CD4-positive, CD25-positive, alpha-beta regulatory T cell (primary cell): ENCODE measurements around the gene MPZL3. TPM values are rescaled to one million over a fixed set of nuclear protein-coding genes. Genes with fewer than 3 reads are reported as not detected.
"Not testable (repeated sequence)": the region's sequence is repeated elsewhere in the genome, so short reads cannot be mapped to it uniquely, and the experiment has no call there.

ENCODE experiments used
- ATAC-seq, 2 donors: fragments of 150-1000 bp; cut with Tn5 transposase; one replicate each; pipeline ENCODE4 v1.10.0; 2021; ENCODE audit warnings: low read depth in 2 of 2, moderate number of reproducible peaks in 2 of 2, moderate library complexity in 1 of 2
- DNase-seq, 3 donors: peaks; one replicate each; pipeline versions ENCODE4 v3.0.0 to v3.0.0-alpha.2; 2012 to 2022; ENCODE audit warnings: mixed read lengths in 1 of 3
- H3K27ac ChIP-seq: one replicate; pipeline ENCODE4 v1.7.0; 2013; ENCODE audit warnings: mild to moderate bottlenecking, low read length; ENCODE audit not compliant: insufficient read depth, poor library complexity, severe bottlenecking
- H3K27me3 ChIP-seq: one replicate; pipeline ENCODE4 v1.7.0; 2013; ENCODE audit warnings: low read length; ENCODE audit not compliant: control insufficient read depth, insufficient read depth
- H3K36me3 ChIP-seq: one replicate; pipeline ENCODE4 v1.7.0; 2013; ENCODE audit warnings: mild to moderate bottlenecking, low read length, moderate library complexity; ENCODE audit not compliant: control insufficient read depth, insufficient read depth
- H3K4me1 ChIP-seq: 2 replicates; pipeline ENCODE4 v1.7.0; 2013; ENCODE audit warnings: mild to moderate bottlenecking, low read length; ENCODE audit not compliant: insufficient read depth, control insufficient read depth, poor library complexity, severe bottlenecking
- H3K4me3 ChIP-seq: one replicate; pipeline ENCODE4 v1.7.0; 2013; ENCODE audit warnings: low read depth, mild to moderate bottlenecking, low read length, moderate library complexity
- H3K9me3 ChIP-seq, 2 experiments: 1 replicate in 1 of 2; 2 replicates in 1 of 2; pipeline ENCODE4 v1.7.0; 2013; ENCODE audit warnings: low read length in 2 of 2, mild to moderate bottlenecking in 1 of 2, moderate library complexity in 1 of 2; ENCODE audit not compliant: control insufficient read depth in 2 of 2
- H3K27ac Mint-ChIP-seq, 3 donors: one replicate each; pipeline ENCODE4 v1.8.0; 2020 to 2022; ENCODE audit warnings: mild to moderate bottlenecking in 3 of 3, mixed read lengths in 3 of 3, moderate library complexity in 2 of 3
- H3K27me3 Mint-ChIP-seq: one replicate; pipeline ENCODE4 v1.8.0; 2022; ENCODE audit warnings: mild to moderate bottlenecking, mixed read lengths
- H3K36me3 Mint-ChIP-seq: one replicate; pipeline ENCODE4 v1.8.0; 2020; ENCODE audit warnings: mixed read lengths
- H3K4me1 Mint-ChIP-seq, 4 donors: one replicate each; pipeline ENCODE4 v1.8.0; 2020 to 2022; ENCODE audit warnings: mixed read lengths in 4 of 4, mild to moderate bottlenecking in 1 of 4
- H3K4me3 Mint-ChIP-seq, 4 donors: one replicate each; pipeline ENCODE4 v1.8.0; 2020 to 2022; ENCODE audit warnings: mild to moderate bottlenecking in 4 of 4, mixed read lengths in 4 of 4, moderate library complexity in 3 of 4
- H3K9me3 Mint-ChIP-seq, 7 donors: one replicate each; pipeline ENCODE4 v1.8.0; 2020 to 2022; ENCODE audit warnings: mixed read lengths in 7 of 7, mild to moderate bottlenecking in 3 of 7, moderate library complexity in 2 of 7
- polyA plus RNA-seq, 4 donors: library from polyadenylated mRNA; unstranded; fragments of 300-500 nt; fragmentation: Illumina TruSeq; gene quantifications; one replicate each; pipeline ENCODE4 v1.2.3, GENCODE V29; 2021
- total RNA-seq: library from RNA; stranded (reverse); gene quantifications from one replicate; pipeline ENCODE4 v1.2.3, GENCODE V29; 2022

The MPZL3 gene
- total and polyA plus RNA-seq, 5 donors from 2014 or later: 4.5 to 16.1 (median 6.3) TPM

DNA sequence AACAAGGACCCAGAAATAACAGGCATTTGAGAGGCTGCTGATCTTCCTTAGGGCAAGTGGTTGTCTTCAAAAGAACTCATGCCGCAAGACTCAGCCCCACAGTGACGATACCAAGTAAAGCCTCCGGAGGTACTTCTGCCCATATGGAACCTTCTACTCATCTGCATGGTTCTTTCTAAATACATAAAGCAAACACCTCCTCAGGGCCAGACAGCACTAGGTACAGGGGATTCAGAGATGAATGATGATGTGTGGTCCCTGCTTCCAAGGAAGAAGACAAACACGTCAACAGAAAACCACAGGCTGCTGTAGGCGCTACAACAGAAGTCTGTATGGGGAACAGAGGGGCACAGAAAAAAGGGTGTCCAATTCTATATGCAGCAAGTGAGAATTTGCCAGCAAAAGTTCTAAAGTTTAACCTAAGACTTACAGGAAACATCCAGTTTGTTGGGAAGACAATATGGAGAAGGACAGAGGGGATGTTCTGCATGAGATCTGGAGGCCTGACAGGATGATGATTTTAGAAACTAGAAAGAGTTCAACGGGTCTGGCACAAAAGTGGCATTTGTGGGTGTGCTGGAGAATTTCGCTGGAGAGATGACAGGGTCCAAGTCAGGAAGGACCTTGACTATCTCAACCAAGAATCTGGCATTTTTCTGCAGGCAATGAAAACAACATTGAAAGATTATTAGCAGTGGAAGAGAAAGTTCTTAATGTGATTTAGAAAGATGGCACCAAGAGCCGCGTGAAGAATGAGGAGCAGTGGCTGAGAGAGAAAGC lies 51.1 kb downstream of the MPZL3 start:
- Histone ChIP-seq H3K36me3 (peaks cover 61% of the 10 kb centered on the region), H3K27me3 (no peaks in the 10 kb centered on the region), H3K9me3 (no peaks in the 10 kb centered on the region), H3K27ac (no peak overlapping the region), H3K4me1 (peaks cover 34% of the 10 kb centered on the region), H3K4me3 (no peak overlapping the region)
- ATAC-seq: no peak
- no peak for DNase-seq
- Mint-ChIP-seq H3K4me1 (peaks cover 7 to 22% (median 15%) of the 10 kb centered on the region in 4 donors), H3K9me3 (no peaks in the 10 kb centered on the region), H3K27me3 (no peaks in the 10 kb centered on the region), H3K36me3 (peaks cover 13% of the 10 kb centered on the region), H3K27ac (no peak overlapping the region), H3K4me3 (no peak overlapping the region)

DNA sequence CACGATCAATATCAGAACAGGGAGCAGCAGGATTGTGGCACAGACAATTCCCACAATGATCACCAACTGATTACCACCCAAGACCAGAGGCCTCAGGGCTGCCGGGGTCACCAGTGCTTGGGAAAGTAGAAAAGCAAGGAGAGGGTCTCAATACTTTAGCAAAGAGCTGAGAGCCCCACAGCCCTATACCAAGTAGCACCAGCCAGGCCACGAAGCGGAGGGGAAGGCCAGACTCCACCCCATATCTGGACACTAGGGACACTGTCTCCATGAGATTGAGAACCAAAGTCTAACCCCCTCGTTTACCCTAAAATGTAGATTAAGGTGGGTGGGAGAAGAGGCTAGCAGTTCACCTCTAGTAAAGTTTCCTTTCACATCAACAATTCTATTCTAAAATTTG lies 51.7 kb downstream of the MPZL3 start:
- Histone ChIP-seq H3K9me3 (no peaks in the 10 kb centered on the region), H3K27ac (no peak overlapping the region), H3K27me3 (no peaks in the 10 kb centered on the region), H3K4me3 (no peak overlapping the region), H3K4me1 (peaks cover 32% of the 10 kb centered on the region), H3K36me3 (peaks cover 60% of the 10 kb centered on the region)
- no peaks in the 10 kb centered on the region for H3K9me3 Mint-ChIP-seq
- peaks cover 15% of the 10 kb centered on the region for H3K36me3 Mint-ChIP-seq
- ATAC-seq: no peak
- DNase-seq: no peak
- H3K27me3 Mint-ChIP-seq: no peaks in the 10 kb centered on the region
- peak overlapping the region in 2 of 3 donors; percentile 47 to 64 for H3K27ac Mint-ChIP-seq
- peaks cover 4 to 16% (median 10%) of the 10 kb centered on the region in 4 donors for H3K4me1 Mint-ChIP-seq
- no peak overlapping the region for H3K4me3 Mint-ChIP-seq

DNA sequence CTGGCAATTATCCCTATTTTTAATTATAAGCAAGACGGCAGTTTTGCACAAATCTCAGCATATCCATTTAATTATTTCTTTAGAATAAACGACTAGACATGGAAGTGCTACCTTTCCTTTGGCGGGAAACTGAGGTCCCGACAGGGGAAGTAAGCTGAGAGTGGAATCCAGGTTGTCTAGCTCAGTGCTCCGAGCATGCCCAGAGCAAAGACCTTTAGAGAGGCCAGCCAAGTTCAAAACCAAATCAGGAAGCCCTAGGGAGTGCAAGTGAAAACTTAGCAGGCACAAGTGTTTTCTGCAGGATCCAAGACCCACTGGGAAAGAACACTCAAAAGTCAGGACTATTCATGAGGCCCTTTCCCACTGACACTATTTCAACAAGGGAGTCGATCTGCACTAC lies 53.0 kb downstream of the MPZL3 start:
- ATAC-seq: no peak
- H3K4me1 ChIP-seq: peaks cover 22% of the 10 kb centered on the region
- no peaks in the 10 kb centered on the region for H3K27me3 Mint-ChIP-seq
- no peaks in the 10 kb centered on the region for H3K9me3 ChIP-seq
- no peaks in the 10 kb centered on the region for H3K9me3 Mint-ChIP-seq
- peak overlapping the region; percentile 28 for H3K27ac ChIP-seq
- H3K36me3 Mint-ChIP-seq: peaks cover 25% of the 10 kb centered on the region
- H3K36me3 ChIP-seq: peaks cover 66% of the 10 kb centered on the region
- H3K4me3 Mint-ChIP-seq: no peak overlapping the region
- H3K27ac Mint-ChIP-seq: peak overlapping the region in 2 of 3 donors; percentile 56 to 80
- H3K4me1 Mint-ChIP-seq: peaks cover 0 to 13% (median 8%) of the 10 kb centered on the region in 4 donors
- no peak for DNase-seq
- H3K4me3 ChIP-seq: no peak overlapping the region
- H3K27me3 ChIP-seq: no peaks in the 10 kb centered on the region

DNA sequence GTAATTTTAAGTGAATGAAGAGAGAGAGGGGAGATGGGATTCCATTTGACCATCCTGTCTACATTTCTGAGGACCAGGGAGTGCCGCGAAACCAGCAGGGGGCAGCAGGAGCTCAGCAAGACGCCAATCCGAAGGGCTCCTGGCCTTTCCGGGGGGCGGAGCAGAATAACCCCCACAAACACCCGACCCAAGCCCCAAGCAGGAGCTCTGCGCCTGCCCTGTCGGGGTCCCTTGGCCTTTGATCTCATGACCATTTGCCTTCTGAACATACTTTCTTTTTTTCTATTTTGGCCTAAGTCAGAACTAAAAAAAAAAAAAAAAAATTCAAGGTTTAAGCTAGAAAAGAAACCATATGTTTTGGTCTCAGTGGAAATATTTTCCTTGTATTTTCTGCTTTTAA lies 53.8 kb downstream of the MPZL3 start:
- H3K36me3 Mint-ChIP-seq: peaks cover 33% of the 10 kb centered on the region
- peak; percentile 64 to 72 for ATAC-seq

DNA sequence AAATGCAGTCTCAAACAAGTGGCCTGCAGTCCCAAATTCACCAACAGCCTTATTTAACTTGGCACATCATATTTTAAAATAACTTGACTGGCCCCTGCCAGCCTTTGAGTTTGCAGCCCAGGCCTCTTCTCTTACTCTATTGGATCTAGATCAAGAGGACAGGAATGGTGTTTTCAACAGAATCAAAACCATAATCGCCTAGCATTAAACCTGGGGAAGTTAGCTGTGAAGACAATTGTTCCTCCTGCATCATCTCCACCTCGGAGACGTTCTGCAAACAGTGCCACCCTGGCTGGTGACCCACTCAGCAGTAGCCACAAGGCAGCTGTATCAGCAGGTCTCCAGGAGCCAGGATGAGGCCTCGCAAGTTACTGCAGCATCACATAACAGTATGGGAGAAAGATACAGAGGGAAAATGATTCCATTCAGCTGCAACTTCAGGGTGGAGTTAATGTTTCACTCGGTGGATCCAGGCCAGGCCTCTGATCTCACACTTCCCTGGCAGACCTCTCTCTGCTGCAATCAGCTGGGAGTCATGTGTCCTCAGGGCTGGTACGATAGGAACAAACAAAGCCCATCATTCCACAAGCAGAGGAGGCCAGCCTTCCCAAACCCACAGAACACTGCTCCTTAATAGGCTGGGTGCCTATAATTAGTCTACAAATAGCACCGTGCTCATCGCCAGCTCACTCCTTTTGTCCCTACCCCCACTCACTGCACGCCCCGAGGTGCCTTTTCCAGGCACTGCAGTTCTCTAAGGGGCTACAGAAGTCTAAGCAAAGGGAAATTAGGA lies 57.1 kb downstream of the MPZL3 start:
- peaks cover 0 to 10% (median 8%) of the 10 kb centered on the region in 4 donors for H3K4me1 Mint-ChIP-seq
- ATAC-seq (no peak), DNase-seq (no peak)
- Histone ChIP-seq H3K4me1 (no peaks in the 10 kb centered on the region), H3K27ac (no peak overlapping the region), H3K27me3 (no peaks in the 10 kb centered on the region), H3K9me3 (no peaks in the 10 kb centered on the region), H3K4me3 (no peak overlapping the region), H3K36me3 (peaks cover 55% of the 10 kb centered on the region)
- peaks cover under 1% of the 10 kb centered on the region for H3K27me3 Mint-ChIP-seq
- peaks cover 52% of the 10 kb centered on the region for H3K36me3 Mint-ChIP-seq
- H3K27ac Mint-ChIP-seq: no peak overlapping the region
- peaks cover 0 to 4% (median 0%) of the 10 kb centered on the region in 7 donors for H3K9me3 Mint-ChIP-seq
- H3K4me3 Mint-ChIP-seq: no peak overlapping the region

More for the DNA sequence above, 53.8 kb downstream of the MPZL3 start:
- no peaks in the 10 kb centered on the region for H3K9me3 ChIP-seq
- peak overlapping the region; percentile 69 to 80 (median 76) for H3K27ac Mint-ChIP-seq
- peaks cover 66% of the 10 kb centered on the region for H3K36me3 ChIP-seq
- no peaks in the 10 kb centered on the region for H3K27me3 ChIP-seq
- DNase-seq: peak; percentile 74 to 82 (median 82)
- H3K27ac ChIP-seq: peak overlapping the region; percentile 28
- H3K4me1 Mint-ChIP-seq: peaks cover 0 to 13% (median 8%) of the 10 kb centered on the region in 4 donors
- no peaks in the 10 kb centered on the region for H3K9me3 Mint-ChIP-seq
- no peaks in the 10 kb centered on the region for H3K27me3 Mint-ChIP-seq
- H3K4me3 Mint-ChIP-seq: peak overlapping the region in 1 of 4 donors; percentile 24
- no peak overlapping the region for H3K4me3 ChIP-seq
- peaks cover 17% of the 10 kb centered on the region for H3K4me1 ChIP-seq

DNA sequence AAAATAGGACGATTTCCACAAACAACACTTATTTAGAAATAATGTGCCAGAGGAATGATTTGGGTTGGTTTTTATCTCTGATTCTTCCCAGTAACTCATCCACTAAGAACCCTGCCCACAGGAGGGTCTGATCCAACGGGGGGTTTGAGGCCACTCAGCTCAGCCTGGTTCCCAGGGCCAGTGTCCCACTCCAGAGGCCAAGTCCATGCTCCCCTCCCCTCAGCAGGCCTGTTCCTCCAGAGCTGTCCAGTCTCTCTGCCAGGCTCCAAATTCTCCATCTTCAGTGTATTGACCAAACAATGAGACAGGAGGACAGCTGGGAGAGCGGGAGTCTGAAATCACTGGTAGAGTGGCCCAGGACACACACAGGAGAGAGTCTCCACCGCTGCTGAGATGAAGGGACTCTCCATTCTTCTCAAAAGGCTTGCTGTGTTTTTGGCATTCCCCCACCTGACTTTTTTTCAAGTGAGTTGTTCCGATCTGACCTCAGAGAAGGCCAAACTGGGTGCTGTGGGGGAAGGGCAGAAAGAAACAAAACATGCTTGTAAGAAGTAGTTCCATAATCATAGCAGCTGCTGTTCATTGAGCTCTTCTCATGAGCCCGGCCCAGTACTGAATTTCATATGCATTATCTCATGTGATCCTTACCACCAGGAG lies 58.1 kb downstream of the MPZL3 start:
- Histone ChIP-seq H3K27me3 (no peaks in the 10 kb centered on the region), H3K27ac (no peak overlapping the region), H3K4me3 (no peak overlapping the region), H3K9me3 (no peaks in the 10 kb centered on the region), H3K36me3 (peaks cover 49% of the 10 kb centered on the region), H3K4me1 (no peaks in the 10 kb centered on the region)
- H3K4me3 Mint-ChIP-seq: no peak overlapping the region
- peaks cover 8% of the 10 kb centered on the region for H3K27me3 Mint-ChIP-seq
- H3K27ac Mint-ChIP-seq: no peak overlapping the region
- no peak for ATAC-seq
- peaks cover 0 to 6% (median 5%) of the 10 kb centered on the region in 4 donors for H3K4me1 Mint-ChIP-seq
- peaks cover 52% of the 10 kb centered on the region for H3K36me3 Mint-ChIP-seq
- DNase-seq: no peak
- H3K9me3 Mint-ChIP-seq: peaks cover 0 to 4% (median 0%) of the 10 kb centered on the region in 7 donors

DNA sequence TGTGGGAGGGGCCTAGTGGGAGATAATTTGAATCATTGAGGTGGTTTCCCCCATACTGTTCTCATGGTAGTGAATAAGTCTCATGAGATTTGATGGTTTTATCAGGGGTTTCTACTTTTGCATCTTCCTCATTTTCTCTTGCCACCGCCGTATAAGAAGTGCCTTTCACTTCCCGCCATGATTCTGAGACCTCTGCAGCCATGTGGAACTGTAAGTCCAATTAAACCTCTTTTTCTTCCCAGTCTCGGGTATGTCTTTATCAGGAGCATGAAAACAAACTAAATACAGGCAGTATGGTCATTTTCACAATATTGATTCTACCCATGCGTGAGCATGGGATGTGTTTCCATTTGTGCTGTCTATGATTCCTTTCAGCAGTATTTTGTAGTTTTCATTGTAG lies 59.3 kb downstream of the MPZL3 start:
- not testable (repeated sequence) for ATAC-seq, H3K9me3 ChIP-seq, H3K9me3 Mint-ChIP-seq, H3K27me3 ChIP-seq, H3K4me3 ChIP-seq, H3K27ac ChIP-seq, H3K27me3 Mint-ChIP-seq, H3K4me3 Mint-ChIP-seq, H3K4me1 ChIP-seq, DNase-seq, H3K4me1 Mint-ChIP-seq, H3K27ac Mint-ChIP-seq
- H3K36me3 ChIP-seq: peaks cover 45% of the 10 kb centered on the region
- H3K36me3 Mint-ChIP-seq: peaks cover 47% of the 10 kb centered on the region
